ENCODE measurements around the gene AGGF1. TPM values are rescaled to one million over a fixed set of nuclear protein-coding genes. Genes with fewer than 3 reads are reported as not detected.
"Not testable (repeated sequence)": the region's sequence is repeated elsewhere in the genome, so short reads cannot be mapped to it uniquely, and the experiment has no call there.

AGGF1 gene
- polyA plus RNA-seq, 1 donor = 34.2 TPM

DNA sequence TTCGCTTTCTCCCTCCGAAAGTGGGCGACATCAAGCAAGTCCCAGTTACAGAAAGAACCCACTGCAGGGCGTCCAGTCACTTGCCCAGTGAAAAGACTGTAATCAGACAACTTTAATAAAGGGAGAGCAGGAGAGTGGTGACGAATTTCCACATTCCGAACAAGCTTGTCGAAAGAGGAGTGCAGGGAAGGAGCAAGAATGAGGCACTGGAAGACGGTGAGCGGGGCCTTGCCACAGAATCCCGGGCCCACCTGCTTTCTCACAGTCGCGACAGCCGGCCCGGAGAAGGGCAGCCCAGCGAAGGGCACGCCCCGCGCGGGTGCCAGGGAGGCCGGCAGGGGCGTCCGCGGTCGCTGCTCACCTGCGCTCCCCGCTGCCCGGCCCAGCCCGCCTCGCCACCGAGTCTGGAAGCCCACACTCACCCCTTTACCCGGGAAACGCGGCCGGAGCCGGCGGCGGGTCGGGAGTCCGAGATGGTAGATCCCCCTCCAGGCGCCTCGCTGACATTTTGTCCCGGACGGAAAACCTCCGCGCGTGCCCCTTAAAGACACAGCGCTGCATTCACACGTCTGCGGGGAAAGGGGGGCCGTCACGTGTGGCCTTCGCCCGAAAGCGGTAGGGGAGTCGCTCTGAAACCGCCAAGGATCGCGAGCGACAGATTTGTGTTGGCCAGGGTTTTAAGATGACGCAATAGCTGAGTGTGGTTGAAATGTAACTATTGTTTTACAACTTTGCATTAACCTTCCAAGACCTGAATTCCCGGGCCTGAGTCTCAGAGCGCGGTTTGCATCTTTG is 56.7 kb downstream of the AGGF1 start, which contains the start of gene ZBED3:
TSS of gene ZBED3 (minus strand) at position 597 of the 795 bp plus-strand sequence. CDS start 9,407 bp downstream, outside the sequence.
- peak; percentile 86 for DNase-seq

DNA sequence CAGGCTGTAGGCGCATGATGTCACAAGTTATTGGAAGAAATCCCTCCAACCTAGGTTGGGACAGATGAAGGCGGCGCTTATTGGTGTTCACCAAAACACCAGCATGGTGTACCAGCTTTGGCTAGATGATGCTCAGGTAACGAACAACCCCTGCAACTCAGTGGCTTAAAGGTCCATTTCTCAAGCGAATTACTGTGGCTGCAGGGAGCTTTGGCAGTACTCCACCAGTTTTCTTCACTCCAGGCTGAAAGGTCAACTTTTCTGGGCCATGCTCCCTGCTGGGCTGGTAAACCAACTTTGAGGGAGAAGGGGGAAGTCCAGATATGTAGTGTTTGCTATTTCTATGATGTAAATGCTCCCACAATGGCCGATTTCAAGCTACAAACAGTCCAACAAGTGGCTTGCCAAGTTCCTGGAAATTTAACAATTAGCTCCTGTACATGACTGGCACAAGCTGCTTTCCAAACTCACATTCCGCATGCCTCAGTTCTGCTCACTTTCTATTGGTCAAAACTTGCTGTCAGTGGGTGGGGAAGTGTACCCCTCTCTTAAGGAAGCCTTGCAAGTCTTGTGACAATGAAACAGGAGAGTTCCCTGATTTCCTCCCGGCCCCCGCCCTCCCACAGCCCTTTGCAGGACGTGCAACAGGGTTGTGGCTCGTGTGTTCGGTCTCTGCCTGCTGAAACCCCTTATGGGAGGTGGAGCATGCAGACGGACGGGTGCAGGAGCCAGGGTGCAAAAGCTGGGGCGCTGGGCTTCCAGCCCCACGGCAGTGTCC is 57.5 kb downstream of the AGGF1 start:
- DNase-seq = peak; percentile 61

DNA sequence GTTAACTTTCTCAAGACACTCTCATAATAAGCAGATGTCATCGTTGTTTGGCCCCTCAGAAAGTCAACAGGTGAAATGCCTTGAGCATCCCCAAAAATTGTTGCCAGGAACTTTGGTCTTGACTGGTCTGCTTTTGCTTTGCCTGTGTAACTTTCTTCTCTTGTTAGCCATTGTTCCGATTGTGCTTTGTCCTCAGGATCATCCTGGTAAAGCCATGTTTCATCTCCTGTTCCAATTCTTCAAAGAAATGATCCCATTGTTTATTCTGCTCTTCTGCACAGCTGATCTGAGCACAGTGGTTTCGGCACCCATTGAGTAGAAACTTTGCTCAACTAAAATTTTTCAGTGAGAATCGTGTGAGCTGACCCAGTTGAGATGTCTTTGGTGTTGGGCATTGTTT is 65.0 kb downstream of the AGGF1 start:
- DNase-seq = no peak

GRCh38 chr5:77101298-77101697 is 71.1 kb downstream of the AGGF1 start:
- DNase-seq = no peak

DNA sequence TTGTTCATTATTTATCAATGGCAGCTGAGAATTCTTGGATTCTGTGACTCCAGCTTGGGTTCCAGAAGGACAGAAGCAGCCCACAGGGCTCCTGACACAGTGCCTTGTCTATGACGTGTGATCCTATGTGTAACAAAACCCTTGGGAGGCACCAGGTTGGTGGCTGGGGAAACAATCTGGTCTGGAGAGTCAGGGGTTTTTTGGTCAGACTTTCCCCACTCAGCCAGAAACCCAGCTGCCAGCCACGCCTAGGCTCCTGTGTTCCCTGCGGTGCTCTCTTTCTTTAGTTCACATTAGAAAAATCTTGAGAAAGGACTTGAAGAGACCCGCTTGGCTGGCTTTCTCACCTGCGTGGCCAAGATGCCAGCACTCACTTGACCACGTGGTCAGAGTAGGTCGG is 72.3 kb downstream of the AGGF1 start:
- no peak for DNase-seq

DNA sequence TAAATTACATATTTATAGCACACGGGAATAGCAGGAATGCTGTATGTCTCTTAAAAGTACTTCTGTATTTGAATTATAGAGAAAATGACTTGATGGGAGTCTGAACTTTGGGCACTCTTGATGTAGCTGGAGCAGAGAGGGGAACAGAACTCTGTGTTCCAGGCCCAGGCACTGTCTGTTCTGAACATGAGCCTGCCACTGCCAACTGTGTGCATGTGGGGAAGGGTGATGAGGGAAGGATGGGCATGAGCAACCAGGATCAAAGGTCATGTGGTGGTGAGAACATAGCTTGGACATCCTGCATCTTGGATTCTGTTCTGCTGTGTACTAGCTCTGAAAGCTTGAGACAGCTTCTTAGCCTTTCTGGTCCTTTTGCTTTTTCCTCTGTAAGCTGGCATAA is 73.3 kb downstream of the AGGF1 start:
- DNase-seq = no peak

DNA sequence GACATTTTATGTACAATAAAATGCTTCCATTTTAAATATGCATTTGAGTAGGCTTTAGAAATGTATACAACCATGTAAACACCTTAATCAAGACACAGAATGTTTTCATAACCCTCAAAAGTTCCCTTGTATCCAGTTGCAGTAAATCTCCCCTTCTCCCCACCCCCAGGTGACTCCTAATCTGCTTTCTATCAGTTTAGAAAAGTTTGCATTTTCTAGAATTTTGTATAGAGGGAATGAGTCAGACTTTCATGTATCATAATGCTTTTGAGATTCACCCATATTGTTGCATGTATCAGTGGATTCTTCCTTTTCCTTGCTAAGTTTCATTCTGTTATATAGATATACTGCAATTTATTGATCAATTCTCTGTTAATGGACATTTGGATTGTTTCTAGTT is 74.6 kb downstream of the AGGF1 start:
- DNase-seq = no peak

- not testable (repeated sequence) for DNase-seq
These were observed 76.8 kb downstream of the AGGF1 start for GRCh38 chr5:77107035-77107434.

Other genes with a start within 250 kb of the AGGF1 start
- 38.4 TPM for gene F2RL1, start 211.4 kb upstream of the AGGF1 start, polyA plus RNA-seq (ENCODE audit: insufficient read length)
- gene S100Z, start 180.4 kb upstream of the AGGF1 start, polyA plus RNA-seq (ENCODE audit: insufficient read length) = 0.32 TPM
- gene CRHBP, start 77.4 kb upstream of the AGGF1 start, polyA plus RNA-seq (ENCODE audit: insufficient read length) = 24.2 TPM
- 40.3 TPM for gene ZBED3, start 56.9 kb downstream of the AGGF1 start, polyA plus RNA-seq (ENCODE audit: insufficient read length)
- gene PDE8B, start 180.3 kb downstream of the AGGF1 start, polyA plus RNA-seq (ENCODE audit: insufficient read length) = 6.0 TPM